HG03520 (cell line): ENCODE measurements around the gene PTPN18.
"Not testable (repeated sequence)": the region's sequence is repeated elsewhere in the genome, so short reads cannot be mapped to it uniquely, and the experiment has no call there.

ENCODE experiments used
- ATAC-seq: cut with Tn5 transposase; IDR thresholded peaks from one replicate; pipeline ENCODE4 v1.9.1; 2021; ENCODE audit warnings: mild to moderate bottlenecking, moderate library complexity; ENCODE audit not compliant: unreplicated experiment

Gene PTPN18

DNA sequence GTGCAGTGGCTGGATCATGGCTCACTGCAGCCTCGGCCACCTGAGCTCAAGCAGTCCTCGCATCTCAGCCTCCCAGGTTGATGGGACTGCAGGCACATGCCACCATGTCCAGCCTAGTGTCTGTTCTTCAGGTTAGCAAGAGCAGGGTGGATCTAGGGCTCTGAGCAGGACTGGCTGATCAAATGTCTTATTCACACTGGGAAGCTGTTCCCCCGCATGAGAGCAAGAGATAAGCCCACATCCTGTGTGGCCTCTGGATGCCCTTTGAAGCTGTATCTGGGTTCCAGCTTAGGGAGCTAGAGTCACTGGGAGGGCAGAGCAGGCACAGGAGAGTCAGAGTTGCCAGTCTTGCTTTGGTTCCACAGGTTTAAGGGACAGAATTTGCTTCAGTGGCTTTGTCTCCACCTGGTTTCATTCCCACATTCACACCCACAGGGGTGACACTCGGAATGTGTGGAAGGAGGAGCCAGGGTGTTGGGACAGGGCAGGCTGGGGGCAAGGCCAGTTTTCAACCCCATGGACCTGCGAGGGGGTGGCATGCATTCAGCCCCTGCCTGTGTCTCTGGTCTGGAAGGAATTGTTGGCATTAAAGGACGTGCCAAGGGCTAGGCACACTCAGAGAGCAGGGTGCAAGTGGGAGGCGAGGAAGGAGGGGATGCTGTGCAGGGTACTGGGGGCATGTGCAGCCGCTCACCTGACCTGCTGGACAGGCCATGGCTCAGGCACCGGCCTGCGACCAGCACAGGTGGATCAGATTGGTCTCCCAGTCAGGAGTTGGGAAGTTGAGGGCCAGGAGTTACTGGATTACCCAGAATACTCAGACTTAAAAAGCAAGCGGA is 24.5 kb downstream of the PTPN18 start:
- no peak for ATAC-seq

DNA sequence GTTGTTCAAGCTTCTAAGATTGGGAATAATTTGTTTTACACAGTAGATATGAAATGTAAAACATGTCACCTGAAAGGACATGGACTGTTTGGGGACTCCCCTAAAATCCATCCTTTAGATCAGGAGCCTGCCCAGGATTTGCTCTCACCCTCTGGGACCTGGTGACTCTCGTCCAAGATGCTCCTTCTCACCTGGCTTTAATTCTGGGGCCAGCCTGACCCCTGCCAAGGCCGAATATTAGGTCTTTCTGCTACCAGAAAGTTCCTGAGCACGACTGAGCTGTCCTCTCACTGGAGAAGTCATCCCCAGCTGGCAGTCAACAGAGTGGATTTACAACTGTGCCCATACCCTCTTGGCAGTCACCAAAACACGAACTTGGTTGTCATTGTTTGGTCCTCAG is 25.3 kb downstream of the PTPN18 start:
- ATAC-seq = no peak

GRCh38 chr2:130381619-130382018 is 25.8 kb downstream of the PTPN18 start:
- no peak for ATAC-seq

GRCh38 chr2:130382313-130382917 is 26.6 kb downstream of the PTPN18 start:
- no peak for ATAC-seq

DNA sequence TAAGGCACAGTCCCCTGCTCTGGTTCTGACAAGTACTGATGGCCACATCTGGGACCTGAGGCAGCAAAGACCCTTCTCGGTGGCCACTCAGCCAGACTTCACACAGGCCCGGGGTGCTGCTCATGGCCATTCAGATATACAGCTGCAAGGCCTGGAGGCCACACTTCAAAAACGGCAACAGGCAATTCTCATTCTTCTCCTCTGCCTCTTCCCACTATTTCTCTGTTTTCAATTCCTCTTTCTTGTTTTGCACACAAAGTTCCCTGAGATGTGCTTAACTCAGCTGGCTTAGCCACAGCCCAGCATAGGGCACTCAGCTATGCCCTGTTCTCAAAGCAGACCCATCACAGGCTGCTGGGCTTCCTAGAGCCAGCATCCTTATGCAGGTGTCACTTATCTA is 29.9 kb downstream of the PTPN18 start:
- ATAC-seq = no peak

- no peak for ATAC-seq
These were observed 31.2 kb downstream of the PTPN18 start for GRCh38 chr2:130387071-130387400.

- ATAC-seq = no peak
These were observed 31.9 kb downstream of the PTPN18 start for GRCh38 chr2:130387804-130388203.

DNA sequence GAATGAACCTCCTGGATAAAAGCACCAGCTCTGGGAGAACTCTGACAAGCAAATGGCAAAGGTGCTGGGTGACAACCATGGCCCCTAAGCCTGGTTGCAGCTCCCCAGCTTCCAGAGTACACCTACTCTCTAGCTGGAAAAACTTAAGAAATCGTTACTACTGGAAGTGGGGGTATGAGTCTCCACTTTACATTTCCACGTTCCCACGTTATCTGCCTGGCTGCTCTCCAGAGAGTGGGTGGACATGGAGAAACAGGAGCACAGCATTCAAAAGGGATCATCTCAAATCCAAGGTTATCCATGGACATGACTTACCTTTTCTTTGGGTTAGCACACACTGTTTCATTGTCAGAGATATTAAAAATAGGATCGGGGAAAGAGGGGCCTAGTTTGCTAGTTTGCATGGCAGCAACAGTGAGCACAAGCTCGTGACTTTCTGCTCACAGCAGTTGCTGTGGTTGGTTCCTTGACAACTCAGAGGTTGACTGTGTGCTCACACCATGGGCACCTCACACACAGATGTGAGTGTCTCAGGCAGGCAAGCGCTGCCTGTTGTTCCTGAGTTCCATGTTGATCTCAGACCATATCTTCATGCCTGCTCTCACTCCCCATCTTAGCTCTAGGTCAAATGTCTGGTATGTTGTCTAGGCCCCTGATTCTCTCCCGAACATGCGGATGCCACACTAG is 32.5 kb downstream of the PTPN18 start:
- no peak for ATAC-seq

DNA sequence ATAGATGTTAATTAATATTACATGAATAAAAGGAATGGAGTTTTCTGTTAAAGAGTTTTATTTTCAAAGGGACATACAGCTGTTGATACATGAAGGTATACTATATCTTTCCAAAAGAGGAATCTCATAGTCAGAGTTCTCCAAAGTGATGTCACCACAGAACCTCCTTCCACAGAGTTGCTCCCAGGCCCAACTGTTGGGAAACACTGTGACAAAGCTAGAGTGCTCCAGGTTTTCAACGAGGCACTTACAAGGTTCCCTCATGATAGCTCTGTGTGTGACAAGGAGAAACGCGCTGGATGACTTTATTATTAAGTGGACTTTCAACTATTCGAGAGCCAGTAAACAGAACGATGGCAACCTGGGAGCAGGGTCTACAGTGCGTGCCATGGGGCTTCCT is 33.5 kb downstream of the PTPN18 start:
- ATAC-seq = no peak

DNA sequence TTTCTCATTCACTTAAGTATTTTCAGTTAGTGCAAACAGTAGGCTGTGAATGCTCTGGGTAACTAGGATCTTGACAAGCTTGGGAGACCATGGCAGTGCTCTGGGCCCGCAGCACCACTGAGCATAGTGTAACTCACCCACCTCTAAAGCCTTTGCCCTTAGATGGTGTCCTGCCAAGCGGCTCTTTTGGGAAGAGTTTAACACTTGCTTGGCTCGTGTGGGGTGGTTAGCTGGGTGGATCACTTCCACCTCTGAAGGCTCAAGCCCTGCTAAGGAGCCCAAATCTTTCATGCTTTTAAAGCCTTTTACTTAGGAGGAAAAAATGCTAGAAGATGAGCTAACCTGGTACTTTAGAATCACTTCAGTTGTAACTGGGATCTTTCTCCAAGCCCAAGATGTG is 33.9 kb downstream of the PTPN18 start:
- no peak for ATAC-seq

- ATAC-seq = peak; percentile 5
These were observed 34.7 kb downstream of the PTPN18 start for GRCh38 chr2:130390460-130391057.

- peak; percentile 91 for ATAC-seq
These were observed 35.4 kb downstream of the PTPN18 start for GRCh38 chr2:130391058-130391871.

GRCh38 chr2:130391872-130392670 is 36.2 kb downstream of the PTPN18 start:
- no peak for ATAC-seq

DNA sequence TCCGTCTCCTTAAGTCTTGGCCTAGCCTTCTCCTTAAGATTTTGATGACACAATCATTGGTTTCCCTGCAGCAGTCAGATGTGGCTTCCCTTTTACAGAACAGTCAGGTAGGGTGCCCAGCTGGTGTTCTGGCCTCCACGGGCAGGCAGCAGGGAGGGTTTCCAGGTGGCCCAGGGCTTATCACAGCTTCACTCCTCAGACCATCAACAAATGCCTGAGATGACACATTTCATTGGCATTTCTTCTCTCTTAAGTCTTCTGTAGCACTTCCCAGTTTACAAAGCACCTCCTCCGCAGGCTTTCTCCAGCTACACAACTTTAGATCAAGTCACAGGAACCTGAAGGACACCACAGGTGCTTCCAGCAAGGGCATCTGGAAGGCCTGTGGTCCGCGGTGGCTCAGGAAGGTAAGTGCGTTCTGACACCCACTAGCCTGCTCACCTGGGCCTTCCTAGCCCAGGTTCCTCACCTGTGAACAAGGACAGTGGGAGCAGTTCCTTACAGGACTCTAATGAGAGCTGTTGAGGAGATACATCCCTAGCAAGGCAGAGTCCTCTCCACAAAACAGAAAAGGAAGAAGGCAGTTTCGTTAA is 37.6 kb downstream of the PTPN18 start:
- no peak for ATAC-seq

DNA sequence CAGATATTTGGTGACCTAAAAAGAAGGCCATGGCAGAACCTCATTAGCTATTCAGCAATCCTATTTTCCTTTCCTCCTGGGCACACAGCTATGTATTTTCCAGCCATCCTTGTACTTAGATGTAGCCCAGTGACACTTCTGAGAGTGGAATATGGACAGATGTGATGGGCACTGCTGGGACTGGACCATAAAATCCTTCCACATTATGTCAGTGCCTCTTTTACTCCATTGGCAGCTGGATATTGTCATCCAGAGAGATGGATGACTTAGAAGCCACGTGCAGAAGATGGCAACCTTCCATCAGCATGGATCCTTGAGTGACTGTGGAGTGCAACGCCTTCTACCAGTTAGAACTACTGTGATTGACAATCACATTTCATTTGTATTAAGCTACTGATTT is 50.4 kb downstream of the PTPN18 start:
- not testable (repeated sequence) for ATAC-seq

DNA sequence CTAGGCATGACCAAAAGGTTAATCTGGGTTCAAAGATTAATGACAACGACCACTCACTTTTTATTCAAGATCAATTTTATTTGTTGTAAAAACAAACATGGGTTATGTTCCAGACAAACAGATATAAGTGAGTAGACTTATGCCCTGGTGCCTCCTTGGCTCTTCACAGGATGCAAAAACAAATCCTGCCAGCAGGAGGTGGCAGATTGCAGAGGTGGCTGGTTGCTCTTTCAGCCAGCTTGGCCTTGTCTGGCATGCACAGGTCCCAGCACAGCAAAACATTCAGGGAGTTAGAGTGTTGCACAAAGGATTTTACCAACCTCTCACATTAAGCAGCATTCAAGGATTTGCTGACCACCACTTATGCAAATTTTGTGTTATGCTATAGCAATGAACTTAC is 60.8 kb downstream of the PTPN18 start:
- ATAC-seq = not testable (repeated sequence)

DNA sequence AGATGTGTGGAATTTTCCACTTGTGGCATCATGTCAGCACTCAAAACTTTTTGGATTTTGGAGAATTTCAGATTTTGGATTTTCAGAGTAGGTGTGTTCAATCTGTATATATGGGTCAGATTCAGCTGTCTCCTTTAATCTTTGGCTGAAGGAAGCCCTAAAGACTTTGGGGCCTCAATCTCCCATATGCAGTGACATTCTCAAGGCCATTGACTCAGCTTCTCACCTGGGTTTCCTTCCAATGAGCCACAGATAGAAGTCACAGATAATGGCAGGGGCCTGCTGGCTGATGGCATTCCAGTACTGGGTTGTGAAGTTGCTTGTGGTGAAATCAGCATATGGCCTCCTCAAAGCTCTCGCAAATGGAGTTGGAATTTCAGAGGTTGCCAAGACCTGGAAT is 63.0 kb downstream of the PTPN18 start:
- not testable (repeated sequence) for ATAC-seq
